Right lobe of liver (tissue), 6 donors: ENCODE data around the gene PRKACA. TPM values are rescaled to one million over a fixed set of nuclear protein-coding genes. Genes with fewer than 3 reads are reported as not detected.

ENCODE experiments used
- ATAC-seq, 4 donors: fragments of 200-7000 bp; cut with Tn5 transposase; one replicate each; pipeline ENCODE4 v1.9.1; 2020; ENCODE audit warnings: mild to moderate bottlenecking in 4 of 4, moderate library complexity in 4 of 4
- DNase-seq, 3 donors: peaks; one replicate each; pipeline ENCODE4 v3.0.0-alpha.2; 2020
- H3K27ac ChIP-seq, 3 donors: fragments of 200-600 bp; one replicate each; pipeline ENCODE4 v1.8.0; 2022
- H3K27me3 ChIP-seq, 2 donors: fragments of 200-600 bp; one replicate each; pipeline ENCODE4 v1.8.0; 2022
- H3K36me3 ChIP-seq, 4 donors: fragments of 200-600 bp; sonication (generic) in 1 of 4; one replicate each; pipeline versions ENCODE4 v1.5.1 to v1.8.0; 2017 to 2022; ENCODE audit warnings: control low read depth in 1 of 4
- H3K4me1 ChIP-seq, 4 donors: fragments of 200-600 bp; sonication (generic) in 1 of 4; one replicate each; pipeline versions ENCODE4 v1.5.1 to v1.8.0; 2017 to 2022; ENCODE audit warnings: control low read depth in 1 of 4
- H3K4me3 ChIP-seq, 3 donors: fragments of 200-600 bp; one replicate each; pipeline ENCODE4 v1.8.0; 2022
- H3K9me3 ChIP-seq, 4 donors: fragments of 200-600 bp; sonication (generic) in 1 of 4; one replicate each; pipeline versions ENCODE4 v1.5.1 to v1.8.0; 2017 to 2022; ENCODE audit warnings: control low read depth in 1 of 4
- CTCF ChIP-seq, 4 donors: fragments of 200-600 bp in 3 of 4; fragments of 450-650 bp in 1 of 4; IDR thresholded peaks; one replicate each; pipeline versions ENCODE4 v1.5.1 to v1.8.0; 2016 to 2022; ENCODE audit warnings: antibody characterized with exemption in 4 of 4, mild to moderate bottlenecking in 2 of 4
- POLR2A ChIP-seq: fragments of 450-650 bp; IDR thresholded peaks from one replicate; pipeline ENCODE4 v1.6.1; 2017; ENCODE audit warnings: antibody characterized with exemption, mild to moderate bottlenecking
- WGBS: methylation state at CpG from one replicate; pipeline ENCODE4 v1.1.6; 2018; ENCODE audit warnings: low coverage, low lambda C conversion rate; ENCODE audit not compliant: insufficient coverage; ENCODE audit errors: missing lambda C conversion rate; 5-methylcytosine and 5-hydroxymethylcytosine counted together
- intact Hi-C, 2 donors: fragments of 100-400 bp; cut with DNase I; formaldehyde crosslinking; loops; one replicate each; pipeline versions ENCODE4 v1.11.2 to v1.14.1; 2022
- total RNA-seq, 6 experiments: library from RNA; depleted of rRNA in 2 of 6; stranded (reverse); fragments of >200 nt in 2 of 6; fragmentation: NEBNext Ultra II Directional in 3 of 6; extraction: Animal tissue kit (Norgen Biotek cat#: 25700) in 3 of 6; gene quantifications; one replicate each; pipeline versions ENCODE4 v1.1.0 to v1.2.4, GENCODE V29; 2016 to 2023
- donor health status: DM: no; HTN: yes; CAD: no.
- donor health status: DM: no; HTN: no; CAD: no.
- donor health status: DM: no; HTN: no; CAD: no.
- donor health status: DM: no; HTN: yes; CAD: no.
- donor health status: DM: no; HTN: yes; CAD: no.

The PRKACA gene
- total RNA-seq, 6 experiments from 2014 or later, result 54.8 to 87.5 (median 63.1) TPM

- Histone ChIP-seq H3K4me3 (no peak overlapping the region), H3K9me3 (no peaks in the 10 kb centered on the region), H3K27me3 (no peaks in the 10 kb centered on the region), H3K4me1 (no peaks in the 10 kb centered on the region), H3K36me3 (no peaks in the 10 kb centered on the region), H3K27ac (no peak overlapping the region)
- TF ChIP-seq POLR2A, result no peak
- TF ChIP-seq CTCF (IDR thresholded peaks at IDR 0.05), result no peak
- WGBS, result 81% methylated on average over 6 of the region's 6 CpGs
- intact Hi-C loops, result no loop called here
- no peak for DNase-seq
- no peak for ATAC-seq
These were observed 27.8 kb upstream of the PRKACA start for GRCh38 chr19:14145381-14145780.

GRCh38 chr19:14142262-14143190 lies 25.0 kb upstream of the PRKACA start:
- no peaks in the 10 kb centered on the region for H3K27me3 ChIP-seq
- peaks cover 0 to 4% (median 0%) of the 10 kb centered on the region in 4 donors for H3K4me1 ChIP-seq
- intact Hi-C loops, result no loop called here
- no peak for DNase-seq
- TF ChIP-seq CTCF (IDR thresholded peaks at IDR 0.05) (no peak), POLR2A (no peak)
- H3K36me3 ChIP-seq, result no peaks in the 10 kb centered on the region
- 90% methylated on average over 7 of the region's 12 CpGs for WGBS
- H3K4me3 ChIP-seq, result no peak overlapping the region
- no peaks in the 10 kb centered on the region for H3K9me3 ChIP-seq
- ATAC-seq, result no peak
- no peak overlapping the region for H3K27ac ChIP-seq

GRCh38 chr19:14141041-14141440 lies 23.5 kb upstream of the PRKACA start:
- DNase-seq (no peak), ATAC-seq (no peak)
- Histone ChIP-seq H3K27me3 (no peaks in the 10 kb centered on the region), H3K36me3 (no peaks in the 10 kb centered on the region), H3K9me3 (no peaks in the 10 kb centered on the region), H3K27ac (no peak overlapping the region), H3K4me1 (peaks cover 0 to 7% (median 0%) of the 10 kb centered on the region in 4 donors), H3K4me3 (no peak overlapping the region)
- WGBS, result 95% methylated on average over 8 of the region's 8 CpGs
- intact Hi-C loops, result no loop called here
- no peak for TF ChIP-seq CTCF (IDR thresholded peaks at IDR 0.05)
- no peak for TF ChIP-seq POLR2A

- TF ChIP-seq POLR2A (no peak), CTCF (IDR thresholded peaks at IDR 0.05) (no peak)
- no peaks in the 10 kb centered on the region for H3K36me3 ChIP-seq
- no peak overlapping the region for H3K4me3 ChIP-seq
- intact Hi-C loops, result loop anchor here in 1 of 2 donors (10.0 kb wide), 1 partner anchor 55 kb away; the partner anchor contains the start of gene C19orf67
- H3K9me3 ChIP-seq, result no peaks in the 10 kb centered on the region
- H3K27me3 ChIP-seq, result no peaks in the 10 kb centered on the region
- no peak for DNase-seq
- no peak for ATAC-seq
- peaks cover 0 to 7% (median 0%) of the 10 kb centered on the region in 4 donors for H3K4me1 ChIP-seq
- no peak overlapping the region for H3K27ac ChIP-seq
- 56% methylated on average over 9 of the region's 9 CpGs for WGBS
These were observed 22.4 kb upstream of the PRKACA start for GRCh38 chr19:14139944-14140343.
